Activated T-helper 1 cell treated with Interleukin-2 at 50 U/mL for 16 hours (primary cell): ENCODE data around the gene ADCY3.
A peak's percentile ranks its signal among the peaks of the same experiment; 100 is the strongest.

Experiments
- DNase-seq: peaks from one replicate; pipeline ENCODE4 v3.0.0-alpha.2; 2020; ENCODE audit warnings: low read depth

The ADCY3 gene

DNA sequence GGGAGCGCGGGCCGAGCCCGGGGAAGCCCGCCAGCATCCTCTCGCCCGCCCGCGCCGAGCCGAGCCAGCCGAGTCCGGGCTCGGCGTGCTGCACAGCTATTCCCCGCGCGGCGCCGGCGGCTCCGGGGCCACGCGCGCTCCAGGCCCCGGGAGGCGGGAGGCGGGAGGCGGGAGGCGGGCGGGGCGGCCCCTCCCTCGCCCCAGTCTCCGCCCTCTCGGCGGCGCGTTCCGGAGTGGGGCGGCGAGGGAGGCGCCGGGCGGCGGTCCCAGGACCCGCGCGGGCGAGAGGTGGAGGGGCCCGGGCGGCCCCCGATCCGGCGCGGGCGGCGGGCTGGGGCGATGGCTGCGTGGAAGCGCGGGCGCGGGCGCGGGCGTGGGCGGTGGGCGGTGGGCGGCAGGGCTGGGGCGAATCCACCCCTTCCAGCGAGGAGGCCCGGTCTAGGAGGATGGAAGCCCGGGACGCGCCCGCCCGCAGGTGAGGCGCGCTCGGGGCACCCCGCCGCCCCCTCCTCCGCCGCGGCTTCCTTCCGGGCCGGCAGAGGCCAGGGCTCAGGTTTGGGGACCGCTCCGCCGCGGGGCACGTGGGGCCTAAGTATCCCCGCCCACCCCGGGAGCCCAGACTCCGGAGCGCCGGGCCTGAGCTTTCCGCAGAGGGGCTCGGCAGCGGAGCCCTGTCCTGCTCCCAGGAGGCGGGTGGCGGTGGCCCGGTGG, at the start of gene ADCY3:
ADCY3 (minus strand) TSS at position 140 of the 711 bp plus-strand sequence. CDS start 1,250 bp downstream, outside the sequence.
- DNase-seq, result peak; percentile 57

DNA sequence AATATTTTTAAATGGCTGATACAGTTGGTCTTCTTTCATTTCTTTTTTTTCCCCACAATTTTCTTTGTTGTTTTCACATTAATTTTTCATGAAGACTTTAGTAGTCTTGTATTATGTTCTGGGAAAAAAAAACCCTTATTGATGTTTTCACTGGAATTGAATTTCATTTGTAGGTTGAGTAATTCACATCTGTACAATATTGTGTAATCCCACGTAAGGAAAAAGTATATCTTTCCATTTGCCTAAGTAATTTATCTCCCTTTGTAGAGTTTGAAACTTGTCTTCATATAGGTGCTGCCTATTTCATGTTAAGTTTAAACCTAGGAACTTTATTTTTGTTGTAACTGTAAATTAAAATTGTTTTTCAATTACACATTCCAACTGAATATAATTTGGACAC, 49.7 kb upstream of the ADCY3 start:
- DNase-seq, result no peak

DNA sequence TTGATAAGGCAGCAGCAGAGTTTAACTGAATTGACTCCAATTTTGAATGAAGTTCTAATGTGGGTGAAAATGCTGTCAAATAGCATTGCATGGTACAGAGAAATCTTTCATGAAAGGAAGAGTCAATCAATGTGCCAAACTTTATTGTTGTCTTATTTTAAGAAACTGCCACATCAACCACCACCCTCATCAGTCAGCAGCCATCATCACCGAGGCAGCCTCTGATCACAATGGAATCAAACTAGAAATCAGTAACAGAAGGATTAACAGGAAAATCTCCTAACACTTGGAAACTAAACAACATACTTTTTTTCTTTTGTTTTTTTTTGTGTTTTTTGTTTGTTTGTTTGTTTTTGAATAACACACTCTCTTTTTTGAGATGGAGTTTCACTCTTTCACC, 41.9 kb upstream of the ADCY3 start:
- no peak for DNase-seq

DNA sequence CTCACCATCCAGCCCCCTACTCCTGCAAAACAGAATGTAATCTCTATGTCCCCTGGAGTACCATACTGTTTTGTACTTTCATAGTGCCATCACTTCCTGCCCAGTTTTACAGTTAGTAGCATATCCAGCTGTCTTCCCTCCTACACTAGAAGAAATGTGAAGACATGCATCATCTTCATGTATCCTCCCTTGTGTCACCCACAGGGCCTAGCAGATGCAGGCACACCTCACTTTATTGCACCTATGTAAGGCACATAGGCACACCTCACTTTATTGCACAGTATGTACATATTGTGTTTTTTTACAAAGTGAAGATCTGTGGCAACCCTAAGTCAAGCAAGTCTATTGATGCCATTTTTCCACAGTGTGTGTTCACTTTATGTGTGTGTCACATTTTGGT, 39.7 kb upstream of the ADCY3 start:
- DNase-seq, result no peak

DNA sequence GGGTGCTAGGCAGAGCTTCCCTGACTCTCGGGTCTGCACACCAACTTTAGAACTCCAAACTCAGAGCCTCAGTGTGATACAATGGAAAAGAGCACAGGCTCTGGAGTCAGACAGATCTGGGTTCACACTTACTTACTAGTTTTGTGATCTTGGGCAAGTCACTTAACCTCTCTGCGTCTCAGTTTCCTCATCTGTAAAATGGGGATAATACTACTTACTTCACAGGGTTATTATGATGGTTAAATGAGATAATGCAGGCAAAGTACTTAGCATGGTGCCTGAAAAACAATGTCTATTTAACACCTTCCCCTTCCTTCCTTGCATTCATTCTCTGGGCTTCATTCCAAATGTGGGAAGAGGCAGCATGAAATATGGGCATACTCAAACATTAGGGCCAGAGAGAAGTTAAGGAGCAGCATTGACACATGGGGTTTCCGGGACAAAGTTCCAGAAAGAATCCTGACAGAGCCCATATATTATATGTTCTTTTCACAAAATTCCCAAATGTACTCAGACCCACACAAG, 38.4 kb upstream of the ADCY3 start:
- DNase-seq, result no peak

DNA sequence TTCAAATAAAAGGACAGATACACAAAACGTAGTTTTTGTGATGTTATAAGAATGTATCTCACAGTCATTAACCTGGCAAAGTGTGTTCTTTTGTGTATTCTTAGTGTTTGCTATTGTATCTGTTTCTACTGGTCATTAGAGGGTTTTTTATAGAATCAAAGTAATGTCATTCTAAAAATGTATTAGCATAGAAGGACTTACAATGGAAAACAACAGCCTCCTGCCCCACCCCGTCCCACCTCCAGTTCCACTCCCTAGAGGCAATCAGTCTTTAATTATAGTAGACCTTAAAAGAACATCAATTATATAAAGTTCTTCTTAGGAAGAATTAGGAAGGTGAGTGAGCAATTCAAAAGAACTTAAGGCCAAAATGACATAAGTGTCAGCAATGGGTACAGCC, 37.9 kb upstream of the ADCY3 start:
- no peak for DNase-seq

DNA sequence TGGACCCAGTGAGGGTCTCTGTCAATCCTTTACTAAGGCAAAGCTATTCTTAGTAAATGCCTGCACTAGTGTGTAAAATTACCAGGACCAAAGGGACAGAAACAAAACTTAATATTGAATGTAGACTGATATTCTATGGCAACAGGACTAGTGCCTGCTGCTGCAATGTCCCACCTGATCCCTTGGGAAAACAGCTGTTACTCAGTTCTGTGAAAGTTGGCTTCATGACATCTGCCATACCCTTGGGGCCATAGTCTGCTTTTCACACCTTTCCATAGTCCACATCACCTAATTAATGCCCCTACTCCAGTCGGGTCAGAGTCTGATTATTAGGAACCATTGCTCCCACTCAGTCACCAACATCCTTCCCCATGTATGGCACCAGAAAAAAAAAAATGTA, 37.2 kb upstream of the ADCY3 start:
- DNase-seq, result no peak

DNA sequence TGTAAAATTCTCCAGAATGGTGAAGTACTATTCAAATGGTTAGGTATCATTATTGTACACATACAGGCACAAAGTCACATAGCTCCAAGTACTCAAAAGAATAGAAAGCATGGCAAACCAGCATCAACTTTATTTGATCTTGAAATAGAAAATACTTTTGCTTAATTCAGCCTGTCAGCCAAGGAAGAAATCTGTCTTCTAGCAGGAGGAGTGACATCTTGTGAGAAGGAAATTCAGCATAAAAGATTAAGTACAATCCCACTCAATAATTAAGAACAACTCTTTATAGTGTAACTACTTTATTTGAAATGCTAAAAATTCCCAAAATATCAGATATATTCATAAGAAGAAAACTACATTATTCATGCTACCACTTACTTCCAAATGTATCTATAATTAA, 35.9 kb upstream of the ADCY3 start:
- DNase-seq, result no peak

DNA sequence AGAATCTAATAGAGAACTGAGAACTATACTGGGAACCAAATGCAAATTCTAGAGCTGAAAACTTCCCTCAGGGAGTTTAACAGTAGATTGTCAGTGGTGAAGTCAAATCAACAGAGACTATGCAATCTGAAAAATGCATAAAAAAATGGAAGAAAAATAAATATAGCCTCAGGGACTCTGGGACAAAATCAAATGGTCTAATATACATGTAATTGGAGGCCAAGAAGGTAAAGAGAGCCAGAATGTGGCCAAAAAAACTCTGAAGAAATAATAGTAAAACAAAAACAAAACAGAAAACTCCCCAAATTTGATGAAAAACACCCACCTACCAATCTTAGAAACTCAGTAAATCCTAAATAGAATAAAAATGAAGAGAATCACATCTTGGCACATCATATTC, 35.2 kb upstream of the ADCY3 start:
- DNase-seq, result no peak

DNA sequence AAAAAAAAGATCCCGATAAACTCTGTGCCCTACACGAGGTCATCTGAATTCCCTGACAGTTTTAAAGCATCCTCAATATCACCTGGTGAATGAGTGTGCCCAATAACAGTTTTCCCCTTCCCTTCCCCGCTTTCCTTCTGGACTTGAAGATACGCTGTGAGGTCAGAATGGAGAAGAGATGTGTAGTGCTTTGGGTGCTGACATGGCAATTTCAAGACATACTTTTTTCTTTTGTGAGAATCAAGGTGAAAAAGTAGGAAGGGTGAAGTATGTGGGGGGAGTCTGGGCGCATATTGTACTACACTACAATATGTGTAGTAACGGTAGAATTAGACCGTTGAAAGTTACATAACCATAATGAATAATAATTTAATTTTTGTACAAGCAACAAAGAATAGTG, 30.1 kb upstream of the ADCY3 start:
- DNase-seq, result no peak

DNA sequence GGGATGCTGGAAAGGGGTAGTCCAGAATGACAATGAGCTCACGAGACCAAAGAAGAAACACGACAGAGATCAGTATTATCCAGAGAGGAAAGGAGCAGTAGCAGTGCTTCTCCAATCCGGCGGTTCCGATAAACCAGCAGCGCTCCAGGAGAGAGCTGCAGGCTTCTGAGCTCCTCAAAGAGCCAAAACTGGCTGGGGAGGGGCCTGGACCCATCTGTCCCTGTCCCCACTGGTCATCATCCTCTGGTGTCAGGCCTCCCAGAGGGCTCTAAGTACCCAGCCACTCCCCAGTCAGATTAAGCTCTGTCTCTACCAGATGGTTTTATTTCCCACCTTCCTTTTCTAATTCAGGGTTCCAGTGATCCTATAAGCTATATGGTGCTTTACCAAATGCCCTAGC, 28.5 kb upstream of the ADCY3 start:
- DNase-seq, result no peak

DNA sequence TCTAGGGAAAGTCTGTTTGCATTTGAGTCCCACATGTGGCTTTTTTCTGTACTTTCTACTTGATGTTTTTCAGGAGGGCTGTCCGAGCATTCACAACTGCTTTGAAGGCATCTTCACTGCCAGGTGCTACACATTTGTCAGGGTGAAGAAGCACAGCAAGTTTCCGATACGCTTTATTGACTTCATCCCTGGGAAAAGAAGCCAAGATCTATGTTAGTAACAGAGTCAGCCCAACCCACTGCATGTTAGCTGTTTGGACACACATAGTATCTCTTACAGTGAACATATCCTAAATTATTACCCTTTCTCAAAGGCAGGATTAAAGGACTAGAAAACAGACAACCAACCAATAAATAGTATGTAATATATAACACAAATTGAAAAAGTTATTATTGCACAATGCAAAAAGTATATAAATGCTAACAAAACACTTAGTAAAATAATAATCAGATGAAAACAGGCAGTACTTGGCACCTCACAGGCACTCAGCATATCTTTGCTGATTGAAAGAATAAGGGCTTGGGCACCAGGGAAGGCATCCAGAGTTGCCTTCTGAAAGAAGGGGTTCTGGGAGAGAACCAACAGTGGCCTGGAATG, 27.6 kb upstream of the ADCY3 start:
- no peak for DNase-seq

DNA sequence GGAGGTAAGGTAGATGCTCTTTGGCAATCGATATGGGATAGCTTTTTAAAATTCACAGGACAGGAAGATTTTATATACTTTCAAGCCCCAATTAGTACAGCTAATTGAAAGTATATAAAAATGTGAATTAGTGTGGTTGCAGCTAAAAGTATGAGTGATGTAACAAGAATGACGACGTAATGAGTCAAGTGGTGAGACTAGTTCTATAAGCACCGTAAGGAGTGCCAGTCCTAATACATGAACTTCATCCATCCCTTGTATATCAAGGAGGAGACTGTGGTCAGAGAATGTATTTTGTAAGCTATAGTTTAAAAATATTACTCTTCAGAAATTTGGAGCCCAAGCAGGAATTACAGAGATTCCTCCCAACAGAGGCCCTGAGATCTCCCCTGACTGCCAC, 25.9 kb upstream of the ADCY3 start:
- DNase-seq, result no peak

DNA sequence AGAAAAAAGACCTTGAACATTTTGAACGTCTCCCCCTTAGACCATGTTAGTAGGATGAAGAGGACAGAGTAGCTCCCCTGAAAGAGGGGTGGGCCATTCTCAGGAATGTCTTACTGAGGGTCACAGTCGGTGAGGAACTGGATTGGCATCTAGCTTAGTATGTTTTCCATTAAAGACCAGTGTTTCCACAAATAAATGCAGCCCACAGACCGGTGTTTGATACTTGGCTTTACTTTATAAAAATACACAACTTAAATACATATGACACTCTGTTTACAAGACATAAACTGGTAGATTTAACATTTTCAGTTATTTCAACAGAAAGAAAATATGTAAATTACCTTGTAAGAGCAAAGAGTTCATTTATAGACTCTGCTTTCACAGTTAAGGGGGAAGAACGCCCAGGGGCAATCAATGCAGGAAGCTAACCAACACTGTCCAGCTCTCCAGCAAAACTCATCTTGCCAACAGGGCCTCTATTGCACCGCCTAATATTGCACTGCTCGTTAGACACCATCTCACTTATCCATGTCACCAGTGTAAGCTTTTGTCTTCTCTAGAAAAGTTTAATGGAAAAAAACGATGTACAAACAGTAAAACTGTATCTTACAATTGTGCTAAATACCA, 23.5 kb upstream of the ADCY3 start:
- no peak for DNase-seq

DNA sequence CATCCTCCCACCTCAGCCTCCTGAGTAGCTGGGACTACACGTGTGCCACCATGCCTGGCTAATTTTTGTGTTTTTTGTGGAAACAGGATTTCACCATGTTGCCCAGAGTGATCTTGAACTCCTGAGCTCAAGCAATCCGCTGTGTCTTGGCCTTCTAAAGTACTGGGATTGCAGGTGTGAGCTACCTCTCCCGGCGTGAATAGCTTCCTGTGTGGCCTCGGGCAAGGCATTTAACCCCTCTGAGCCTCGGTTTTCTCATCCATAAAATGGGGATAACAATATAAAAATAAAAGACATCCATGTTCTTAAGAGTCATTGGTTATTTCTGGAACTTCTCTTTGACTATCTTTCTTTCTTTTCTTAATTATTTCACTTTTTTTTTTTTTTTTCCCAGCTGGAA, 19.3 kb upstream of the ADCY3 start:
- DNase-seq, result no peak

DNA sequence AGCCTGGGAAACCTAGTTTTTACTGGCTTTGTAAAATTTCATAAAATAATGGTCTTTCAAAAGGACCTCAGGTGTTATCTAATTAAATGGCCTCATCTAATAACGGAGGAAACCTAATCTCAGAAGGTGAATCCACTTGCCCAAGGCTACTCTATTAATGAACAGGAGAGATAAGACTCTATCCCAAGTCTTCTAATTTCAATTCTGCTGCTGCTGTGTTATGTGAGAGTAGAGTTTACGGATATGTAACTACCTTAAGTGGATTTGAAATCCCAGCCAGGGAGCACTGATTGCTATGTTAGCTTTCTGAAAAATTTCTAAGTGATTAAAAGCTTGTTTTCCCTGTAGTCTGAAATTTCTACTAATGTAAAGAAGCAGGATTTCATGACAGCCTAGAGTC, 17.2 kb upstream of the ADCY3 start:
- DNase-seq, result no peak

DNA sequence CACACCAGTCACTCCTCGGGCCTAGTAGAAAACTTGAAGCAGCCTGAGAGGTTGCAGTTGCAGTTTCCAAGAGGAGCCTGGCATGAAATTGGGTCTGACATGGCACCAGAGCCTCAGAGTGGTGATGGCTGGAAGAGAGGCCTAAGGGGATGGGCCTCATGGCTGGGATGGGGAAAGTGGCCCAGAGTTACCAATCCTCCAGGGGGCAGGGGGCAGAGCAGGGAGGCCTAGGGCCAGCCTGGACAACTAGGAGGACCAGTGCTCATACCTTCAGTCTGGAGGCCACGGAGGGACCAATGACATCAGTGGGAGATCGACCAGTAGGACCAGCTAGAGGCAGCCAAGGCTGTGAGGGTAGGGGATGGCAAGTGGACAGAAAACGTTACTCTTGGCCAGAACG, 15.1 kb upstream of the ADCY3 start:
- no peak for DNase-seq

DNA sequence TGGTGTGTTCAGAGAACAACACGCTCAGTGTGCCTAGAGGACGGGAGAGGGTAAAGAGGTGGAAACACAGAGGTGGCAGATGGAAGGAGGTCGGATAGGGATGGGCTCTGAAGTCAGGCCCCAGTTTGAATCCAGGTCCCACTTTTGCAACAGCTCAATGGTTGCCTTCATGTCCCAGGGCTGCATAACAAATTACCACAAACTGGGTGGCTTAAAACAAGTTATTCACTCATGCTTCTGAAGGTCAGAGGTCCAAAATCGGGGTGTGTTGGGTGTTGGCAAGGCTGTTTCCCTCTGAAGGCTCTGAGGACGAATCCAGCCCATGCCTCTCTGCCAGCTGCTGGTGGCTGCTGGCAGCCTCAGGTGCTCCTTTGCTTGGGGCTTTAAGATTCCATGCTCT, 12.7 kb upstream of the ADCY3 start:
- DNase-seq, result no peak

DNA sequence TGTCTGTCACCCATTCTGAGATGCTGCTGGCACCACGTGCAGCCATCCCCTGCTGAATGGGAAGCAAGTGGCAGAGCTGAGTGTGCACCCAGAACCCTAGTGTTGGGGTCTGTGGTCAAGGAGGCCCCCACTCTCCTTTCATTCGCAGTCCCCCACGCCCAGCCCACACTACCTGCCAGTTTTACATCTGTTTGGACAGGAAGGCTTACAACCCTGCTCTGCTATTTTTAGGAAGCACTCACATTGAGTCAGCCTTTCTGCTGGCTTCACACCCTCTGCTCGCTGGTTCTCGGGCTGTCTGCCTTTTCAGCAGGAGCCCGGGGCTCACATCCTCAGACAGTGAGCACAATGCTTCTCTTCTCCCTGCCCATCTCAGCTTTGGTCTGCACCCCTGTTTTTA, 10.7 kb upstream of the ADCY3 start:
- no peak for DNase-seq

DNA sequence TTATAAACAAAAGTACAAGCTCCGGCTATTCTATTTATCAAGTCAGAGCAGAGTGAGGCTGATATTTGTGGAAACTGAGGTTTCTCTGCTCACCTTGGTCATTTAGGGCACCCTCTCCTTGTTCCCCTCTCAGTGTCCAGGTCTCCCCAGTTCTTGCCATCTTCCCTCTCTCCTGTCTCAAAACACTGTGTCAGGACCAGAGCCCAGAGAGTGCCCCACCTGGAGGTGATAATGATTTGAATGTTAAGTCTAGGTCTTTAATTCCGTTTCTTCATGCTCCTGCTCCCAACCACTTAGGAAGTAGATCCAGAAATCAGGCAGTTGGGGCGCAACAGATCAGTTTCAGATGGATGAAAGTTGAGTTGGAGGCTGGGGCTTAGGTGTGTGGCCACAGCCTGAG, 9.2 kb upstream of the ADCY3 start:
- no peak for DNase-seq

DNA sequence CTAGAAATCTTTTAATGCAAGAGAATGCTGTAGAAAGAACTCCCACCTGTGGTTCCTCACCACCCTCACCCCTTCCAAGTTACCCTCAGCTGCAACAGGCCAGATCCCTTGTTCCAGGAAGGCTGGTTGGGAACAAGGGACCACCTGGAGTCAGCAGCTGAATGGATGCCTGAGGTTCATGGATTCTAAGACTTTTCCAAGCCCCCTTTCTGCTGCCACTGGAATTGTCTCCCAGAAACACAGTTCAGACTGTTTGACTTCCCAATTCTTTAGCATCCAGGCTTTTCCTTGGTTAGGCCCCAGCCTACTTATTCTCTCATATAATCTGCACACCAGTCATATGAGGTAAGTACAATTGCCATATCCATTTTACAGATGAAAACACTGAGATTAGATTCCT, 8.0 kb upstream of the ADCY3 start:
- no peak for DNase-seq

DNA sequence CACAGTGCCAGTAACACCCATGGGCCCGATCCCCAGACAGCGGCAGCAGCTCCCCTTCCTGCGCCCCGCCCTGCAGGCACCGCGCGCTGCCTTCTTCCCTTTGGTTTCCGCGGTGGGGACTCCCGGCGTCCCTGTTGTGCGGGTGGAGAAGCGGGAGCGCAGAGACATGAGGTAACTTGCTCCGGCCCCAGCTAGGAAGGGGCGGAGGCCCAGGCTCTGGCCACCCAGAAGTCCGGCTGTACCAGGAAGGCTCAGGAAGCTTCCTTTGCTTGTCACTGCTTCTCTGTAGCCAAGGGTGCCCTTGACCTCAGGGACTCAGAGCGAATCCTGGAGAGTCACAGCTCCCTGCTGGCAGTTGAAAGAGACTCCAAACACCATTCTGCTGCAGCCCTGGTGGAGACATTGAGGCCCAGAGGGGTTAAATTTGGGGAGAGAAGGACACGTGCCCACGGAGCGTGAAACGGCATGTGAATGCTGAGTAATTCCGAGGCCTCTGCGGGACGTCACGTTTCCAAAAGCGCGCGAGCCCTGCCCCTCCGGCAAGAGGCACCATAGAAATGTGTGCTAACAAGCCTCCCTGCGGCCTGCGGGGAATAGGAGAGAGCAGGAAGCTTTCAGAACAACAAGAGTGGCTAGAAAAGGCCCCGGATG, 6.7 kb upstream of the ADCY3 start:
- DNase-seq, result no peak

DNA sequence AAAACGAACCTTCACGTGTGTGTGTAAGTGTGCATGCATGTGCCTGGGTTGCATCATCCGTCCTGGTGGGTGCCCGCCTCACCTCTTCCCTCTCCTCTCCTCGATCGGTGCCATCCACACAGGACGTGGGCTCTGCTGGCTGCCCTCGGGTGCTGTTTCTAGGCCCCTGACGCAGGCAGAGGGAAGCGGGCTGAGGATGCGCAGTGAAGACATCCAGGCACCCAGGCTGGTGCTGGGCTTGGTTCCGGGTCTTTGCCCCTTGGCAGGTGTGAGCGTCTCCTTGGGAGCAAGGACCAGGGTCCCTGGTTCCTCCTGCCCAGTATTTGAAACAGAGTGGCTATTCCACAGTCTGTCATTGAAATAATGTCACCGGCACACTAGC, 6.2 kb upstream of the ADCY3 start:
- DNase-seq, result no peak
